MM.1S (cell line): ENCODE data around the gene PPP1R9A.

ENCODE experiments used
- CTCF ChIP-seq: fragments of 300-600 bp; sonication (generic); IDR thresholded peaks from 2 replicates; pipeline ENCODE4 v1.5.1; 2016; ENCODE audit warnings: antibody characterized with exemption, low read length, mixed read lengths
- EZH2 ChIP-seq: fragments of 300-600 bp; sonication (generic); optimal IDR thresholded peaks from 2 replicates; pipeline ENCODE3; 2017; ENCODE audit warnings: low read depth, mild to moderate bottlenecking, antibody characterized with exemption, low read length, mixed read lengths

DNA sequence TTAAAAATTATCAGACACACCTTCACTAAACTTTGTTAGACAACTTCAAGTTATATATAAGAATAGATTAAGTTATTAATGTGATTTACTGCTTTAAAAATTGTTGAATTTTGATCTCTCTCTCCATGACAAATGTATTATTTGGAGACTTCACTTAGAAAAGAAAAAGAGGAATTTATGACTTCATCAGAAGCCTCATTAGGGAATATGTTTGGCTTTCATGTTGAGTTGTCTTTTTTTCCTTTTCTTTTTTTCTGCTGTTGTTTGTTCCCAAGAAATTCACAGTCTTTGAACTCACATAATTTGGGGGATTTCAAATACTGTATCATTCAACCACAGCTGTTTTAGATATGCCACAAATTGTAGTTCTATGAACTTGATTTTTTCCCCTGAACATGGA is 149.5 kb downstream of the PPP1R9A start:
- no peak for TF ChIP-seq EZH2
- no peak for TF ChIP-seq CTCF
